Esophagus muscularis mucosa (tissue), 3 donors: ENCODE data around the gene IGFLR1.

Source experiments
- CTCF ChIP-seq, 3 experiments: fragments of 200-600 bp in 2 of 3; fragments of 450-650 bp in 1 of 3; sonication (generic) in 2 of 3; IDR thresholded peaks; one replicate each; pipeline ENCODE4 v1.5.1; 2017 to 2019; ENCODE audit warnings: antibody characterized with exemption in 3 of 3, mild to moderate bottlenecking in 2 of 3, moderate library complexity in 1 of 3
- POLR2A ChIP-seq: fragments of 450-650 bp; IDR thresholded peaks from one replicate; pipeline ENCODE4 v1.6.1; 2017; ENCODE audit warnings: antibody characterized with exemption, moderate library complexity, mild to moderate bottlenecking, low read depth

- TF ChIP-seq CTCF (IDR thresholded peaks at IDR 0.05) (no peak), POLR2A (no peak)
These were observed 14.9 kb downstream of the IGFLR1 start for GRCh38 chr19:35727053-35727955.
